Activated T-cell treated with anti-CD3 and anti-CD28 coated beads for 1 hour (primary cell): ENCODE data around the gene LHFPL2.

Experiments used
- DNase-seq: peaks from one replicate; pipeline ENCODE4 v3.0.0-alpha.2; 2020; ENCODE audit warnings: low read depth

Gene LHFPL2

GRCh38 chr5:78503958-78504653 is 144.5 kb downstream of the LHFPL2 start:
- DNase-seq = no peak

- DNase-seq = no peak
Measured at GRCh38 chr5:78501411-78502352, 146.9 kb downstream of the LHFPL2 start.

GRCh38 chr5:78500871-78501270 is 147.7 kb downstream of the LHFPL2 start:
- no peak for DNase-seq

GRCh38 chr5:78500028-78500427 is 148.5 kb downstream of the LHFPL2 start:
- DNase-seq = no peak

- DNase-seq = no peak
Measured at GRCh38 chr5:78499485-78499884, 149.1 kb downstream of the LHFPL2 start.

- no peak for DNase-seq
Measured at GRCh38 chr5:78497573-78498533, 150.7 kb downstream of the LHFPL2 start.

- no peak for DNase-seq
Measured at GRCh38 chr5:78496373-78496772, 152.2 kb downstream of the LHFPL2 start.

GRCh38 chr5:78495800-78496199 is 152.8 kb downstream of the LHFPL2 start:
- no peak for DNase-seq

GRCh38 chr5:78492650-78493049 is 155.9 kb downstream of the LHFPL2 start:
- DNase-seq = no peak

- DNase-seq = no peak
Measured at GRCh38 chr5:78492224-78492623, 156.3 kb downstream of the LHFPL2 start.

GRCh38 chr5:78490709-78491485 is 157.7 kb downstream of the LHFPL2 start:
- DNase-seq = no peak

- DNase-seq = no peak
Measured at GRCh38 chr5:78487846-78488245, 160.7 kb downstream of the LHFPL2 start.

GRCh38 chr5:78486218-78486617 is 162.4 kb downstream of the LHFPL2 start:
- DNase-seq = no peak

- no peak for DNase-seq
Measured at GRCh38 chr5:78483809-78484521, 164.6 kb downstream of the LHFPL2 start.

- no peak for DNase-seq
Measured at GRCh38 chr5:78482948-78483347, 165.6 kb downstream of the LHFPL2 start.

- DNase-seq = no peak
Measured at GRCh38 chr5:78476795-78477194, 171.8 kb downstream of the LHFPL2 start.

- DNase-seq = no peak
Measured at GRCh38 chr5:78475370-78475769, 173.2 kb downstream of the LHFPL2 start.

GRCh38 chr5:78473751-78474150 is 174.8 kb downstream of the LHFPL2 start:
- no peak for DNase-seq

GRCh38 chr5:78472469-78473106 is 176.0 kb downstream of the LHFPL2 start:
- DNase-seq = no peak

GRCh38 chr5:78471896-78472295 is 176.7 kb downstream of the LHFPL2 start:
- DNase-seq = no peak
